Activated CD8-positive, alpha-beta memory T cell treated with anti-CD3 and anti-CD28 coated beads, Interleukin-2, amount 50 U/mL, for 24 hours (primary cell): ENCODE results near the gene GPD1.
"Not testable (repeated sequence)": the region's sequence is repeated elsewhere in the genome, so short reads cannot be mapped to it uniquely, and the experiment has no call there.

Experiments
- DNase-seq: peaks from one replicate; pipeline ENCODE4 v3.0.0-alpha.2; 2020; ENCODE audit errors: extremely low read depth

GPD1 gene

DNA sequence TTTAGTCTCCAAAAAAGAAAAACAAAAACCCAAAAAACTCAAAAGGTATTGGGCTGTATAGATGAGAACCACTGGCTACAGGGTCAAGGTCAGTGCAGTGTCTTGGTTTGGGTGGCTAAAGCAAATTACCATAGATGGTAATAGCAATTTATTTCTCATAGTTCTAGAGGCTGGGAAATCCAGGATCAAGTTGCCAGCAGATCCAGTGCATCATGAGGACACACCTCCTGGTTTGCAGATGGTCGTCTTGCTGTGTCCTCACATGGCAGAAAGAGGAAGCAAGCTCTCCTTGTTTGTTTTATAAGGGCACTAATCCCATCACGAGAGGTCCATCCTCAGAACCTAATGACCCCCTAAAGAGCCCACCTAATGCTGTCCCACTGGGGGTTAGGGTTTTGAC, 19.4 kb downstream of the GPD1 start:
- no peak for DNase-seq

DNA sequence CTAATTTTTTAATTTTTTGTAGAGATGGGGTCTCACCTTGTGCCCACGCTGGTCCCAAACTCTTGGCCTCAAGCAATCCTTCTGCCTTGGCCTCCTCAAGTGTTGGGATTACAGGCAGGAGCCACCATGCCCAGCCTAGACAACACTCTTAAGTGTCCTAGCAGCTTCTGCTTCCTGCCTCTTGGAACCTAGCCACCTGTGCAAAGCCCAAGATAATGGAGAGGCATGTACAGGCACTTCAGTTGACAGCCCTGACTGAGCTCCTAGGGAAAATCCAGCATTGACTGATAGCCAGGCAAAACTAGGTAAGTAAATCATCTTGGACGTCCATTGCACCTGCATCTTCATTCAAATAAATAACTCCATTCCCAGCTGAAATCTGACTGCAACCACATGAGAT, 23.7 kb downstream of the GPD1 start:
- no peak for DNase-seq

DNA sequence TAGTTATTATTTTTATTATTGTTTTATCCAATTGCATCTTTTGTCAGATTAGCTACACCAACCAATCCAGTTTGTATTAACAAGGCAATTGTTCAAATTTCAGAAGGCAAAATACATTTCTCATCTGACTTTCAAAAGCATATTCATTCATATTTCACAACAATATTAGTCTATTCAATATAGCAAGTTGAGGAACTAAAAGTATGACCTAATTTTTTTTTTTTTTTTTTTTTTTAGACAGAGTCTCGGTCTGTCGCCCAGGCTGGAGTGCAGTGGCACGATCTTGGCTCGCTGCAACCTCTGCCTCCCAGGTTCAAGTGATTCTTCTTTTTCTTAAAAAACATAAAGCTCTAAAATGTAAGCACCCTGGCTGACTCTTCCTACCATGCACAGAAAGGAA, 25.5 kb downstream of the GPD1 start:
- no peak for DNase-seq

DNA sequence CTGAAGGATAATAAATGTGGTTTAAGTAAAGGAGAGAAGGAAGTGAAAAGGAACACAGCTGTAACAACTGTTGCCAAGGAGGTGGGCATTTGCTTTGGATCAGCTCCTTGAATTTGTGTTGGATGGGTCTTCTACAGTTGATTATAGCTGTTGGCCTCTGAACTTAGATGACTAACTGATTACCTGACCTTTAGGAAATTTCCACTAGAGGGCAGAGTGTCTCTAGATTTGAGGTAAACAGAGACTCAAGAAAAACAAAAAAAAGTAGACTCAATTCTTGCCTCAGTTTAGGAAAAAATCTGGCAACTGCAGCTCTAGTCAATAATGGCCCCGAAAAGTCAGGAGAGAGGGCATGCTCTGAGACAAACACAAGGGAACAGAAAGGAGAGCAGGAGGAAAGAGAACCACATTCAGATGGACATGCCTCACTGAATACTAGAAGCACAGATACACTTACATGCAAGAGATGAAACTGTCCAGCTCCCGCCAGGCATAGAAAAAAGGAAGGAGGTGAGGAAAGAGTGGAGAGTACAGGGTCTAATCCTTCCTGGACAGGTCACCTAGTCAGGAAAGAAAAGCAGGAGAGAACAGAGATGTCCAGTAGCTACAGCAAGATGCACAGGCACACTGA, 28.8 kb downstream of the GPD1 start:
- DNase-seq = no peak

DNA sequence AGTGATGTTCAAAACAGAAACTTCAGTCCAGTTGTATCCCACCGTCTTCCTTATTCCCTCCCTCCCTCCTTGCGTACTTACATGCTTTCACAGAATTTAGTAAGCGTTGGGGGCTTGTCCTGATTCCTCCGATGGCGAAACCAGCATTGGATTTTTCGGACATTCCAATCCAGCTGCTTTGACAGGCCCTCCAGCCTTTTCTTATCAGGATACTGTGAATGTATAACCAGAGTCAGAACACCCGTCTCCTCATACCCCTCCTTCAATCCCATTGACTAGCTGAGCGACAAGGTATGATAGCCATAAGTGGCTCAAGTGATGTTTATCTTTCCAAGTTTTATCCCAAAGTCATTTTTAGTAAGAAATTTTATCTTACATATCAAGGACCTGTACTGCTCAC, 39.2 kb downstream of the GPD1 start:
- DNase-seq = no peak

DNA sequence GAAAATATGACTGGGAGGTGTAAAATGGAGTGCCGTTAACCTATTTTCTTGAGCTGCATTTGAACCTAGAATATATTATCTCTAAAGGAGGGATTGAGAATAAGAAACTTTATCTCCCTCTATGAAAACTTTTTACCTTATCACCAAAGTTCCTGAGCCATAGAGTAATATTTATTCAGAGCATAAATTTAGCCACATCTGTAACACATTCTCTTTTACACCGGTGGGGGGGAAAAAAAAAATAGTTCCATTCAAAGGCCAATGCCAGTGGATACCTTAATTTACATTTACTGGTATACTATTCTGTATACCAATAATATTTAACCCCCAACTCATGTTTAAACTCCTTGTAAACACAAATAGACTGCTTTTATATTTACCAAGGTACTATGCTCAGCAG, 41.6 kb downstream of the GPD1 start:
- no peak for DNase-seq

DNA sequence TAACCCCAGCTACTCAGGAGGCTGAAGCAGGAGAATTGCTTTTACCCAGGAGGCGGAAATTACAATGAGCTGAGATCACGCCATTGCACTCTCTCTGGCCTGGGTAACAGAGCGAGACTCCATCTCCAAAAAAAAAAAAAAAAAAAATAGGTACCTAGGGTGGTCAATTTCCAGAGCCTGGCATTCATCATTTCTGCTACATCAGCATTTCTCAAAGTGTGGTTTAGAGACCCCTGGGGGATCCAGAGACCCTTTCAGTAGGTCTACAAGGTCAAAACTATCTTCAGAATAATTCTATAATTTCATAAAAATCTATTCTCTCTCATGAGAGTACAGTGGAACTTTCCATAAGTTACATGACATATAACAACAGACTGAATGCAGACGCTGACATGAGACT, 43.5 kb downstream of the GPD1 start:
- no peak for DNase-seq

DNA sequence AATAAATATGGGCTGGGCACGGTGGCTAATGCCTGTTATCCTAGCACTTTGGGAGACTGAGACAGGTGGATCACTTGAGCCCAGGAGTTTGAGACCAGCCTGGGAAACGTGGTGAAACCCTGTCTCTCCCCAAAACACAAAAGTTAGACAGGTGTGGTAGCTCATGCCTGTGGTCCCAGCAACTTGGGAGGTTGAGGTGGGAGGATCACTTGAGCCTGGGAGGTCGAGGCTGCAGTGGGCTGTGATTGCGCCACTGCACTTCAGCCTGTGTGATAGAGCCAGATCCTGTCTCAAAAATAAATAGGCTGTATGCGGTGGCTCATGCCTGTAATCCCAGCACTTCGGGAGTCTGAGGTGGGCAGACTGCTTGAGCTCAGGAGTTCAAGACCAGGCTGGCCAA, 44.2 kb downstream of the GPD1 start:
- DNase-seq = not testable (repeated sequence)

DNA sequence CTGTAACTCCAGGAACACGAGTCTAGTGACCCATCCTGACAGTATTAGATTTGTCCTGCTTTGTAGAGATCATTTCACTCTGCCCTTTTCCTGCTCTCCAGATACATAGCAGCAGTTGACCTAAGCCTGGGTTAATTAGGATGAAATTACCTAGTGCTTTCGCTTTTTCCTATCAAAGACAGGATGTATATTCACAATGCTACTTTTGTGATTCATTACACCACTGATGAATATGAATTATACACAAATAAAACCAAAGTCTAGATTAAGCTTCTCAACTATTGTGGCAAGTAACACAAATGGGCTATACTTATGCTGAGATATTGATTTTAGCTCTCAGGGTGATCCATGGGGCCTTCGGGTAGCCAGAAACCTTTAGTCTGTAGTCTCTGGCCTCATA, 45.5 kb downstream of the GPD1 start:
- no peak for DNase-seq

DNA sequence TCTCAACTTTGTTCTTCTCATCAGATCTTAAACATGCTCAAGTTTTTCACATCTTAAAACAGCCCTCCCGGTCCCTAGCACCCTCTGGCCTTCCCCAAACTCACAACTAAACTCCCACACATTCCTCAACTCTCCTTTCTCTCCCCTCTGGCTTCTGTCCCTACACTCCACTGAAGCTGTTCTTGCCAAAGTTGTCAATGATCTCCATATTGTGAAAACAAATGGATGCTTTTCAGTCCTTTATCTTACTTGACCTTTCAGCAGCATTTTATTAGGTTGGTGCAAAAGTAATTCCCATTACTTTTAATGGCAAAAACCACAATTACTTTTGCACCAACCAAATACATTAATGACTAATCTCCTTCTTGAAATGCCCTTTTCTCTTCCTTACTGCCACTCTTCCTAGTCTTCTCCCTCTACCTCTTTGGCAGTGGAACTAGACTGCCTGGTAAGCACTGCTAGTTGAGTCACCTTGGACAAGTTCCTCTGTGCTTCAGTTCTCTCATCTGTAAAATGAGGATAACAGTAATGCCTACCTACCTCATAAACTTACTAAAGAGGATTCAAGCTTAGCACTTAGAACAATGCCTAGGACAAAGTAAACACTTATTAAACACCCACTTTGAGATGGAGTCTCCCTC, 47.4 kb downstream of the GPD1 start:
- DNase-seq = no peak

DNA sequence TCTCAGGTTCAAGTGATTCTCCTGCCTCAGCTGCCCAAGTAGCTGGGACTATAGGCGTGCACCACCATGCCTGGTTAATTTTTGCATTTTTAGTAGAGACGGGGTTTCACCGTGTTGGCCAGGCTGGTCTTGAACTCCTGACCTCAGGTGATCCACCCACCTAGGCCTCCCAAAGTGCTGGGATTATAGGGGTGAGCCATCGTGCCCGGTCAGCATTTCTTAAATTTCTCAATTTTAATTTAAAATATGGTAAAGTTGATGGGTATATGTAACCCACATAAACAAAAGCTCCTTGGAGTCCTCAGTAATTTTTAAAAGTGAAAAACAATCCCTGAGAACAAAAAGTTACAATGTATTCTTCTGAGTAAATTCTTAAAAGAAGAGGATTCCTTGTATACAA, 51.1 kb downstream of the GPD1 start:
- DNase-seq = not testable (repeated sequence)

DNA sequence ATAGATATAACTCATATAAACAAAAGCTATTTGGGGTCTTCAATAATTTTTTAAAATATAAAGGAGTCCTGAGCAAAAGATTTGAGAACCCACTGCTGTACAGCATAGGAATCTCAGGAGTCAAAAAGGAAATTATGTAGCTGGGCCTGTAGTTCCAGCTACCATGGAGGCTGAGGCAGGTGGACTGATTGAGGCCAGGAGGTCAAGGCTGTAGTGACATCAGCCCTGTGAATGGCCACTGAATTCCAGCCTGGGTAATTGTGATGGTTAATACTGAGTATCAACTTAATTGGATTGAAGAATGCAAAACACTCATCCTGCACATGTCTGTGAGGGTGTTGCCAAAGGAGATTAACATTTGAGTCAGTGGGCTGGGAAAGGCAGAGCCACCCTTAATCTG, 52.8 kb downstream of the GPD1 start:
- DNase-seq = no peak

DNA sequence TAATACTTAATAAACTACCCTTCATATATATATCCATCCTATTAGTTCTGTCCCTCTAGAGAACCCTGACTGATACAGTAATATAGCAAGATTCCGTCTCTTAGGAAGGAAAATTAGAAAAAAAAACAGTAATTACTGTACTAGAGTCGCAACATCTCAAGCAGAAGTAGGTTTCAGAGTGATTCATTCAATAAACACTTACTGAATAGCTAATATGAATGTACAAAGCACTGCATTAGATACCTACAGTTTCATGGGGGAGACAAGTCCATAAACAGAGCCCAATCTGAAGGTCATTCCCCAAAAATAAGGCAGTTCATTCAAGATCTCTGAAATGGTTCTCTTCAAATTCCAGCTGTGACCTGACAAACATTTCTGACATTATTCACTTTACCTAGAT, 53.5 kb downstream of the GPD1 start:
- no peak for DNase-seq

DNA sequence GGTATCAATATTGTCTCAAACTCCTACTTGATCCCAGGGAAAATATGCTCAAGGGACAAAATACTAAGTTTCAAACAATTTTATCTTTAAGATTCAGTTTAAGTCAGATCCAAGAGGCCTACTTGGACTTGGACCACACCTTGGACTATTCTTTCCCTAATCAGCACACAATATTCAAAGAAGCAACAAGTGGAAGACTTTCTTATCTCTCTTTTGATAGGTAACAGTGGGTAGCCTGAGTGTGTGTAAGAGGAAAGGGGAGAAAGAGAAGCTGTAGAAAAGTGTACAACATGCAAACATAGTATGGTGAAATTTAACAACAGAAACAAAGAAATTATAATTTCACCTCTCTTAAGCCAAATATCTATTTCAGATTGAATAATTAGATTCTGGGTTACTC, 56.8 kb downstream of the GPD1 start:
- no peak for DNase-seq
